IPS-NIHi7 (cell line): ENCODE results near the gene ZBP1.
"Not testable (repeated sequence)": the region's sequence is repeated elsewhere in the genome, so short reads cannot be mapped to it uniquely, and the experiment has no call there.

Experiments used
- DNase-seq: peaks from one replicate; pipeline ENCODE4 v3.0.0; 2012; ENCODE audit warnings: mixed read lengths; ENCODE audit errors: extremely low spot score

Gene ZBP1

DNA sequence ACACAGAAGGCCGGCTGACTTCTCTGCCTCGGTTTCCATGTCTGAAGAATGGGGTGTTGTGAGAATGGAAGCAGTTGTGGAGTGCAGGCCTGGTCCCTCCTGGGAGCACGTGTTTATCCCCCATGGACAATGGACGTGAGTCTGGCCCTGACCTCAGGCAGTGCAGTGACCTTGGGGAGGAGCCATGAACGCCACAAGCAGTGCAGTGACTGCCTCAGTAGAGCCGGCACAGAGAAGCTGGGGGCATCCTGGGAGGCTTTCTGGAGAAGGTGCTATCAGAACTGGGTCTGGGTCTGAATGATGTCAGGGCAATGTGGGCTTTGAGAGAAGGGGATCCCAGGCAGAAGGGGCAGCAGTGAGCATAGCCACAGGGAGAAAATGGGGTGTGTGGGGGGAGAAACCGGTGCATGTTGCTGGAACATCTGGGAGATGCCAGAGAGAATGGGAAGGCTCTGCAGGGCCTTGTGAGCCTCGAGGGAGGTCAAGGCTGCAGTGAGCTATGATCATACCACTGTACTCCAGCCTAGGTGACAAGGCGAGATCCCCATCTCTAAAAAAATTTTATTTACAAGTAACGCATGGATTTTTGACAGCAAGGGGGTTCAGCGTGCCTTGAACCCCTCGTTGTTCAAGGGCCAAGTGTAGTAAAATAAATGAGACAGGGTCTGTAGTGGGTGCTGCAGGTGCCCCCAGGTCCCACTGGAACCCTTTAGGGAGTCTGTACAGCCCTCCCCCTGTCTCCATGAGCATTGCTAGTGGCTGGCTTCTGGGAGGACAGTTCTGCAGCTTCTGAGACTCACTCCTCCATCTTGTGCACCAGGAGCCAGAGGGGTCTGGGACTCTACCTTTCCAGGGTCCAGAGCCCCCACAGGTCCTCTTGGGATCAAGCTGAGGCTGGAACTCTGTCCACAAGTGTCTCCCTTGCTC, 27.0 kb upstream of the ZBP1 start:
- no peak for DNase-seq

DNA sequence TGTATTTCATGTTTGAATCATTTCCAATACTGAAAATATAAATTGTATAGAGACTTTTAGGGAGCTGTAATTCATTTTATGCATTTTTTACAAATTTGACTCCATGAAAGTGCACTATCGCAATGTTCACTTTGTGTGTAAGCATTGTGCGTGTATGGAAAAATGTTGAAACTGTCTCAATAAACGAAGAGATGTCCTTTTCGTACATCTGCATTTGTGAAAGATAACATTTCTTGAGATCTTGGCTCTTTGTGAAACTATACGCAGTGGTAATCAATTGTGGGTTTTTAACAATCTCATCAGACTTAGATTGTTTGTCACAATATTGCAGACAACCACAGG, 18.6 kb upstream of the ZBP1 start:
- DNase-seq = no peak

GRCh38 chr20:57638173-57638894, 18.1 kb upstream of the ZBP1 start:
- no peak for DNase-seq

- DNase-seq = no peak
These were observed 13.8 kb upstream of the ZBP1 start for GRCh38 chr20:57633945-57634491.

DNA sequence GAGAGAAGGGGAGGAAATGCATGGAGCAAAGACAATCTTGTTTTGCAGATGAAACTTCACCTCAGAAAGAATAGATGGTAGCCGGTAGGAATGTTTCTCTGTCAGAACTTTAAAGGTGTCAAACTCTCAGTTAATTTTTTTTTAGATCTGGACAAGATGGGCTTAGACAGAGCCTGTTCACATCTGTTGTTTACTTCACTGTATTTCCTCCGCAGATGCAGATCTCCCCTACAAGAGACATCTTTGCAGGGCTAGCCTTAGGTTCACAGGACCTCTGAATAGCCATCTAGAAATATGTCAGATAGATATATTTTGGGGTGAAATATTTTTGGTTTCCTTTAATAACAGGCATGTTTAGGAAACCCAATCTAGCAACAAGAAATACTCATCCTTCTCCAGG, 12.1 kb upstream of the ZBP1 start:
- DNase-seq = no peak

- DNase-seq = no peak
These were observed 9.8 kb upstream of the ZBP1 start for GRCh38 chr20:57630061-57630460.

DNA sequence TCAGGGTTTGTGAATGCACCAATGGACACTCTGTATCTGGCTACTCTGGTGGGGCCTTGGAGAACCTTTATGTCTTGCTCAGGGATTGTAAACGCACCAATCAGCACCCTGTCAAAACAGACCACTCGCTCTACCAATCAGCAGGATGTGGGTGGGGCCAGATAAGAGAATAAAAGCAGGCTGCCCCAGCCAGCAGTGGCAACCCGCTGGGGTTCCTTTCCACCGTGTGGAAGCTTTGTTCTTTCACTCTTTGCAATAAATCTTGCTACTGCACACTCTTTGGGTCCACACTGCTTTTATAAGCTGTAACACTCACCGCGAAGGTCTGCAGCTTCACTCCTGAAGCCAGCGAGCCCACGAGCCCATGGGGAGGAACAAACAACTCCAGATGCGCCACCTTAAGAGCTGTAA, 9.3 kb upstream of the ZBP1 start:
- DNase-seq = not testable (repeated sequence)

- not testable (repeated sequence) for DNase-seq
These were observed 8.7 kb upstream of the ZBP1 start for GRCh38 chr20:57628962-57629308.

GRCh38 chr20:57628047-57628961, 8.1 kb upstream of the ZBP1 start:
- DNase-seq = no peak

GRCh38 chr20:57627339-57627738, 7.1 kb upstream of the ZBP1 start:
- no peak for DNase-seq

- no peak for DNase-seq
These were observed 5.8 kb upstream of the ZBP1 start for GRCh38 chr20:57625978-57626377.

- DNase-seq = no peak
These were observed 5.1 kb upstream of the ZBP1 start for GRCh38 chr20:57625181-57625958.

- DNase-seq = no peak
These were observed 3.9 kb upstream of the ZBP1 start for GRCh38 chr20:57624124-57624523.

DNA sequence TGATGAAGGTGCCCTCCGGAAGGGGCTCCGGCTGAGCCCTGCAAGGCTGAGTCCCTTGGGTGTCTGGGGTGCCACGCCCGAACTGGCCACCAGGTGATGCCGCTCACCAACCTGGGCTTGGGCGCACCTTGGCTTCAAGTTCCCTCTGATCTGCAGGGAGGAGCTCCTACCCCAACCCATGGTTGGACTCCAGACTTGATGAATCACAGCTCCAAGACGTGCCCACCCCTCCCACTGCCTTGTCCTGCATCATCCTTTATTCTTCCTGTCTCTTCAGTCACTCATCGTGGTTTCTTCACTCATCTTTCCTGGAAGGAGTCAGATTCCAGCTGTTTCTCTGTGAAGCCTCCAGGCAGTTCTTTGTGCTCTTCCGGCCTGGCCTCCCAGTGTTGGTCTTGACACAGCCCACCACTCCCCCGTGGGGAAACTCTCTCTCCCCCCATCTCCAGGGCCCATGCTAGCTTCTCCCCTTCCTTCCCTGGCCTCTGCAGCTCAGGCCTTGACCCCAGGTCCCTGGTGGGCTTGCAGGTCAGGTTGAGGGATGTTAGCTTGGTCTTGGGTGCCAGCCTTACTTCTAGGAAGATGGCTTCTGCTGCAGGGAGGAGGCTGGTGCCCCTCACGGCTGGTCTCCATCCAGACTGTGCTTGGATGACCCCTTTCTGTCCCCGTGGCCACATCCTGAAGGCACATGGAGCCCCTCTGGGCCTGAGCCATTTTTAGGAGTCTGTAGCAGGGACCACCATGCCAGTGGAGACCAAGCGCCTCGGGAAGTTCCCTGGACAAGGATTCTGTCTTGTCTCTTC, 2.6 kb upstream of the ZBP1 start:
- peak; percentile 87 for DNase-seq

- DNase-seq = no peak
These were observed 2.0 kb upstream of the ZBP1 start for GRCh38 chr20:57622201-57622570.

DNA sequence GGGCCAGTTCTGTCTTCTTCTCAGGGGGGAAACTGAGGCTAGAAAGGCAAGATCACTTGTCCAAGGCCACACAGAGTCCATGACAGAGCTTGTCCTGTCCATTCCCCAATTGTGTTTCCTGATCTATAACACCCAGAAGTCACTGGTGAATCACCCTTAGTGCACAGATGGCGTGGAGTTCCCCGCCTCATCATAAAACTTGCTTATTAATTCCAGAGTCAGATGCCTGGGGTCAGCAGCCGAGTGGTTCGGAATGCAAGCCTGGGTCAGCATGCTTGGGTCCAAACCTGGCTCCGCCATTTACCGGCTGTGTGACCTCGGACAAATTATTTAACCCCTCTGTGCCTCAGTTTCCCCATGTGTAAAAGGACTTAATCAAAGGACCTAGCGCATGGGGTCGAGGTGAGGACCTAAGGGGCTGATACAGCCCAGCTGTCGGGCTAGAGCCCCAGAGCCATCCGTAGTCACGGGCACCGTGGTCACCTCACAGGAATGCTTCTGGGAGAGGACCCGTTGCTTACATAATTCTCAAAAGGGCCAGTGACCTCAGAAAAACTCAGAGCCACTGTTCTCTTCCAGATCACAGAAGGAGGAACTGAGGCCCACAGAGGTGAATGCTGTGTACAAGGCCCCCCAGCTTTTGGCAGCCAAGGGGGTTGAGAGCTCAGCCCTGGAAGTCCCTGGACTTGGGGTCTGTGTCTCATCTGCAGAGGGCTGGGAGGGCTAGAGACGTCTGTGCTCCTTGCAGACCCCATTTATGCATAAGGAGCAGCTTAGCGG, 1.4 kb upstream of the ZBP1 start:
- DNase-seq = no peak

- no peak for DNase-seq
These were observed 773 bp upstream of the ZBP1 start for GRCh38 chr20:57620999-57621398.

DNA sequence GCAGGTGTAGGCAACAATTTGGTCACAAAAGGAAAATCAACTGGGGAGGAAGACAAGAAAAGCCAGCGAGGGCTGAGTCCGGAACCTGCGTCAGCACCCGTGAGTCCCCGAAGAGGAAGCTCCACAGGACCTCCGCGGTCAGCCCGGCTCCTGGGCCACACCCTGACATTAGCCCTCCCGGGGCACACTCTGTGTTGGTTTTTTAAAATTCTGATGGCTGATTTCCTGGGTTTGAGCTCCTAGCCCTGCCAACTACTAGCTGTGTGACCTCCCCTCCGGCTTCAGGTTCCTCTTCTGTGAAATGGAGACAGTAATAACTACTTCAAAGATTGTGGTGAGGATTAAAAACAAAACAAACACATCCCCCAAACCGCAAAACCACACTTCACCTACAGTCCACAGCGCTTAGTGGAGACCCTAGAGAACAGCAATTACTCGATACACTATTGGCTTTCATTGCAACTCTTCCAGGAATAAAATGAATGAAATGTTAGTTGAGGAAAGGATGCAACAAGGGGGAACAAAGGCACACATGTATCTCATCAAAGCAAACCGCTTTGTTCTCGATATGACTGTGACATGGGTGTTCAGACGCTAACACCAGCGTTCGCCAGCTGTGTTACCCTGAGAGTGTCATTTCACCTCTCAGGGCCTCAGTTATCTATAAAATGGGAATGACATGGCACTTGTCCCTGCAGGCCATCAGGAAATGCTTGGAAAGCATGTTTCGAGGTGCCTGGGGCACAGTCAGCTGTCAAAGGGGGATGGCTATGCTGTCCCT, 985 bp downstream of the ZBP1 start:
- no peak for DNase-seq

DNA sequence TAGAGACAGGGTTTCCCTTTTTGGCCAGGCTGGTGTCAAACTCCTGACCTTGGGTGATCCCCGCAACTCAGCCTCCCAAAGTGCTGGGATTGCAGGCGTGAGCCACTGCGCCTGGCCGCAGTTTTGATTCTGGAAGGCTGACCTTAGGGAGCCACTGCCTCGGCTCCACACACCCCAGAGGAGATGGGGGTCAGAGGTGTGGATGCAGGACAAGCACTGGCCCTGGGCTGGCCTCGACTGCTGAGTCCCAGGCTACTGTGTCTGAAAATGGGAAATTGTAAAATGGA, 1.5 kb downstream of the ZBP1 start:
- no peak for DNase-seq
